ENCODE data around the gene ELK4. TPM values are rescaled to one million over a fixed set of nuclear protein-coding genes. Genes with fewer than 3 reads are reported as not detected.

ELK4 gene
- total RNA-seq, 4 donors from 2014 or later: 20.7 to 37.5 (median 27.8) TPM

DNA sequence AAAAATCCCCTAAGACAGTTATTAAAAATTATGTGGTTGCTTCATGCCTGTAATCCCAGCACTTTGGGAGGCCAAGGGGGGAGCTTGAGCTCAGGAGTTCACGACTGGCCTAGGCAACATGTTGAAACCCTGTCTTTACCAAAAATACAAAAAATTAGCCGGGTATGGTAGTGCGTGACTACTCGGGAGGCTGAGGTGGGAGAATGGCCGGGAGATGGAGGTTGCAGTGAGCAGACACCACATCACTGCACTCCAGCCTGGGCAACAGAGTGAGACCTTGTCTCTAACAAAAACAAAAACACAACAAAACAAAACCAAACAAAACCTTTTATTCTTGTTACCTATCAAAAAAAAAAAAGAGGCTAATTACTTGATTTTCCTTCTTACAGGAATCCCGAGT lies 2.1 kb downstream of the ELK4 start:
- TF ChIP-seq CTCF (IDR thresholded peaks at IDR 0.05): no peak
- ATAC-seq (ENCODE audit: low FRiP score) (no peak), DNase-seq (ENCODE audit: low spot score) (no peak)

- DNase-seq (ENCODE audit: low spot score): no peak
- no peak for TF ChIP-seq CTCF (IDR thresholded peaks at IDR 0.05)
- no peak for ATAC-seq (ENCODE audit: low FRiP score)
These were observed 3.9 kb downstream of the ELK4 start for GRCh38 chr1:205627956-205628355.

DNA sequence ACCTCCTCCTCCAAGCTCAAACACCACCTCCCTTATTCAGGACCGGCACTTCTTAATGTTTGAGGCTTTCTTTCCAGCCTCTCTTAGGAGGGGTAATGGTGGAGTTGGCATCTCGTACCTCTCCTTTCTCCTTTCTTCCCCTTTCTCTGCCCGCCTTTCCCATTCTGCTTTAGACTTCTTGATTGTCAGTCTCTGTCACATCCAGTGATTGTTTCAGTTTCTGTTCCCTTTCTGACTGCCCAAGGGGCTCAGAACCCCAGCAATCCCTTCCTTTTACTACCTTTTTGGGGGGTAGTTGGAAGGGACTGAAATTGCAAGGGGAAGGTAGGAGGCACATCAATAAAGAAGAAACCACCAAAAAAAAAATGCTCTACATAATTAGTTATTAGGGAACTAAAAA lies 5.6 kb downstream of the ELK4 start:
- no peak for DNase-seq (ENCODE audit: low spot score)
- no peak for ATAC-seq (ENCODE audit: low FRiP score)
- TF ChIP-seq CTCF (IDR thresholded peaks at IDR 0.05): no peak

DNA sequence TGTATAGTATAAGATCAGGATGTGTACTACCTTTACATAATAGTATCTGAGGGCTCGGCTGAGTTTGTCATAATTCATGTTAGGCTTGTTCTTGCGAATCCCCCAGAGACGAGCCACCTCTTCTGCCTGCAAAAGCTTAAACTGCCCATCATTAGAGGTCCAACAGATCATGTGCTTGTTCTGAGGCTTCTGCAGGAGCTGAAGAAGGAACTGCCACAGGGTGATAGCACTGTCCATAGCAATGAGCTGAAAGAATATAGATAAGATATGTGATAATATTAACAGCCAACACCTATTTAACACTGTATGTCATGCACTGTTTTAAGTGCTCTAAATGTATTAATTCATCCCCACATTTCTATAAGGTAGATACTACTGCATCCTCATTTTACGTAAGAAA lies 8.2 kb downstream of the ELK4 start:
- TF ChIP-seq CTCF (IDR thresholded peaks at IDR 0.05): no peak
- DNase-seq (ENCODE audit: low spot score) (no peak), ATAC-seq (ENCODE audit: low FRiP score) (no peak)

GRCh38 chr1:205620269-205620668 lies 11.5 kb downstream of the ELK4 start:
- ATAC-seq (ENCODE audit: low FRiP score) (no peak), DNase-seq (ENCODE audit: low spot score) (no peak)
- TF ChIP-seq CTCF (IDR thresholded peaks at IDR 0.05): no peak

DNA sequence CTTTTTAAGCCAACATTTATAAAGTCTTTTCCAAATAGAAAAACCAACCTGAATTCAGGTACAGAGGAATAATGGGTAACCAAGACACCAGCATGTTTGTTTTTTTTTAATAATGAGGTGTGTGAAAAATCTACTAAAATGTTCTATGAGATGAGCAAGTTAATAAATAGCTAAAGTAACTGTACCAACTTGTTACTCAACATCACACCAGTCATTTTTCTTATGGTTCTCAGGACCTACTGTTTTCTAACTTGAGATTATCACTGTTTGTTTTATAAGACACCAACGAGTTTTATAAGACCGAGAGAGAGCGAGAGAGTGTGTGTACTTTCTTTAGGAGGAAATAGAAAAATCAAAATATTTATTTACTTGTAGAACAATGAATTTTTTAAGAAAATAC lies 12.4 kb downstream of the ELK4 start:
- DNase-seq (ENCODE audit: low spot score) (no peak), ATAC-seq (ENCODE audit: low FRiP score) (no peak)
- no peak for TF ChIP-seq CTCF (IDR thresholded peaks at IDR 0.05)

- DNase-seq (ENCODE audit: low spot score): no peak
- no peak for TF ChIP-seq CTCF (IDR thresholded peaks at IDR 0.05)
- ATAC-seq (ENCODE audit: low FRiP score): no peak
These were observed 15.1 kb downstream of the ELK4 start for GRCh38 chr1:205616563-205617293.

Data from omental fat pad (tissue), 4 donors.